CD4-positive, alpha-beta T cell treated with Interferon gamma for 1 hour (primary cell): Measurements from ENCODE around the gene ZRANB2.

Experiments
- DNase-seq: peaks from one replicate; pipeline ENCODE4 v3.0.0-alpha.2; 2020

The ZRANB2 gene

DNA sequence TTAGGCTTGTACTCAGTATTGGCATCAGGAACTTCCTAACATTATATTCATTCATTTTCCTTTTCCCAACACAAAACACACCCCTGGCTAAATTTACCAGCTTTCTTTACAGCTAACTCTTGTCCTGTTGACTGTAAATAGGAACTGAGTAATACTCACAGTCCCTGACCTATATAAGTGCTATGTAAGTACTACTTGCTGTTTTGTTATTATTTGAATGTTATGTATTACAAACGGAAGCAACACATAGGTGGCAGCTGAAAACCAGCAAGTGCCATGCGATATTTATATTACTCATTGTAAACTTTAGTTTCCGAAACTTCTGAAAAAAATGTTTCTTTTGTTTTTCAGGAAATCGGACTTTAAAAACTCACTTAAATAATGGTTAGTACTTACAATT is 54.7 kb downstream of the ZRANB2 start:
- DNase-seq: no peak

DNA sequence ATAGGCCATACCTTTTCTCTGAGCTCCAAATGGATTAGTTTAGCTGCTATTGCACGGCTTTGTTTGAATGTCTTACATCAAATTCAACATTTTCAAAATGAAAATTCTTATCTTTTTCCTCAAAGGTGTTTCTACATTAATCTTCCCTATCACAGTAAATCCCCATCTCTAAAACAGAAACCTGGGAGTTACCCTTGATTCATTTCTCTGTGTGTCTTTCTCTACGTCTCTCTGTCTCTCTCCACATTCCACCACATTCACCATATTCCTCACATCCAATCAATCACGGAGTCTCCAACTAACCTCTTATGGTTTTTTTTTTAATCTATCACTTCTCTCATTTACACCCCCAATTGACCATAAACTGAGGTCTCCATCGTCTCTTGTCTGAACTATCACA is 57.3 kb downstream of the ZRANB2 start:
- no peak for DNase-seq

DNA sequence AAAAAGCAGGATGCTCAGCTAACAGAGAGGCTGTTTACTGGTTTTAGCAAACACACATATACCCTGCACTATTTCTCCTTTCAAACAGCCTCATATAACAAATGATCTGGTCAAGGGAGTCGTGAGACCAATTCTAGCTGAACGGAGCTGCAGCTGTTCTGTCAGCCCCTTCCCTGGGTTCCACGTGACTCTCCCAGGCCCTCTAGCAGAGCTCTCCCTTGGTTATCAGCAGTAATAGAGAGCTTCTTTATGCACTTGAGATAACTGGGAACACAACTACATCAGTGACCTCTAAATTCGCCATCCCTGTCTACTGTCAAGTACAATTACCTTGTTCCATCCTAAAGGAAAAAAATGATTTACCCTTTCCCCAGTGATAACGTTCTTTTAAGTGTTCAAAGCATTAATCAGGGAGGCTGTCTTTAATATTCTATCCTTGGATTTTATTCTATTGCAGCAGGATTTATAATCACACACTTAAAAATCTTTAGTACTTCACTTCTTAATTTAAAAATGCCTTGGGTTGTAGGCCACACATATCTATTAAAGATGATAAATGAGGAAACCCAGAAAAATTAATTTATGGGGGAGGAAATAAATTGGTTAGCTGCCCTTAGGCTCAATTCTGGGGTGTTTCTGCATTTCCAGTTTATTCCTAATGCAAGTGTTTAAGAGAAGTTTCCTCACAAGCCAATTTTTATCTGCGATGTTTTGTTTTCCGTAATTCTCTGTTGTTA is 61.4 kb downstream of the ZRANB2 start:
- DNase-seq: no peak

GRCh38 chr1:71018791-71019190 is 62.0 kb downstream of the ZRANB2 start:
- no peak for DNase-seq

DNA sequence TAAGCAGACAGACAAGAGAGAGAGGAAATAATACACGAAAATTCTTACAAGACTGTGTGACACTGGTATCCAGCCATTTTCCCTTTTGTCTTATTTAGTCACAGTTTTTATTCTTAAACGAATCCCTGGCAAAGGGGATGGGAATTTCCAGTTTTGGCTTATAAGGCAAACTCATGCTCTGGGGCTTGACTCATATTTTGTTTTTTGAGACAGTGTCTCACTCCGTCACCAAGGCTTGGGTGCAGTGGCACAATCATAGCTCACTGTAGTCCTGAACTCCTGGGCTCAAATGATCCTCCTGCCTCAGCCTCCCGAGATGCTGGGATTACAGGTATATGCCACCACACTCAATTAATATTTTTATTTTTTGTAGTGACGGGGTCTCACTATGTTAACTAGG is 65.1 kb downstream of the ZRANB2 start:
- DNase-seq: no peak

DNA sequence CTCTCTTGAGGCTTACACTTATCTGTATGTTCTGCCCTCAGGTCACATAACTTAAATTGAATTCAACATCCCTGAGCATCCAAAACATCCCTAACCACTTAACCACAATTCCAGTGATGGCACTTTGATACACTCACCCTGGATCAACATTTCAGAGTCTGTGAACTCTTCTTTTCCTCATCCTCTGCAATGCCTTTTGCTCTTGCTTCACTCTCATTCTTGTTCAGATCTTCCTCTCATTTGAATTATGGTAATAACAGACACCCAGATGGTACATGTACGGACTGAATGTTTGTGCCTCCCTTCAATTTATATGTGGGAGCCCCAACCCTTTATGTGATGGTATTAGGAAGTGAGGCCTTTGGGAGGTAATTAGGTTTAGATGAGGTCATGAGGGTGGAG is 66.7 kb downstream of the ZRANB2 start:
- no peak for DNase-seq
